ENCODE data around the gene SREBF1.

The SREBF1 gene

GRCh38 chr17:17795946-17796786 is 40.6 kb downstream of the SREBF1 start:
- DNase-seq (ENCODE audit: low read depth), result no peak

DNA sequence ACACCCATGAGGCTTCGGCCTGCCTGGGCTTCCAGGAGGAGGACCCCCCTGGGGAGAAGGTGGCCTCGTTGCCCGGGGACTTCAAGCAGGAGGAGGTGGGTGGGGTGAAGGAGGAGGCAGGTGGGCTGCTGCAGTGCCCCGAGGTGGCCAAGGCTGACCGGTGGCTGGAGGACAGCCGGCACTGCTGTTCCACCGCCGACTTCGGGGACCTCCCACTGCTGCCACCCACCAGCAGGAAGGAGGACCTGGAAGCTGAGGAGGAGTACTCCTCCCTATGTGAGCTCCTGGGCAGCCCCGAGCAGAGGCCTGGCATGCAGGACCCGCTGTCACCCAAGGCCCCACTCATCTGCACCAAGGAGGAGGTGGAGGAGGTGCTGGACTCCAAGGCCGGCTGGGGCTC is 41.5 kb downstream of the SREBF1 start:
- DNase-seq (ENCODE audit: low read depth), result no peak

DNA sequence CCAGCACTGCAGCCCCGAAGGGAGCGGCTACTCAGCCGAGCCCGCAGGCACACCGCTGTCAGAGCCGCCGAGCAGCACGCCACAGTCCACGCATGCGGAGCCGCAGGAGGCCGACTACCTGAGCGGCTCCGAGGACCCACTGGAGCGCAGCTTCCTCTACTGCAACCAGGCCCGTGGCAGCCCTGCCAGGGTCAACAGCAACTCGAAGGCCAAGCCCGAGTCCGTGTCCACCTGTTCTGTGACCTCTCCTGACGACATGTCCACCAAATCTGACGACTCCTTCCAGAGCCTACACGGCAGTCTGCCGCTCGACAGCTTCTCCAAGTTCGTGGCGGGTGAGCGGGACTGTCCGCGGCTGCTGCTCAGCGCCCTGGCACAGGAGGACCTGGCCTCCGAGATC is 42.4 kb downstream of the SREBF1 start:
- no peak for DNase-seq (ENCODE audit: low read depth)

DNA sequence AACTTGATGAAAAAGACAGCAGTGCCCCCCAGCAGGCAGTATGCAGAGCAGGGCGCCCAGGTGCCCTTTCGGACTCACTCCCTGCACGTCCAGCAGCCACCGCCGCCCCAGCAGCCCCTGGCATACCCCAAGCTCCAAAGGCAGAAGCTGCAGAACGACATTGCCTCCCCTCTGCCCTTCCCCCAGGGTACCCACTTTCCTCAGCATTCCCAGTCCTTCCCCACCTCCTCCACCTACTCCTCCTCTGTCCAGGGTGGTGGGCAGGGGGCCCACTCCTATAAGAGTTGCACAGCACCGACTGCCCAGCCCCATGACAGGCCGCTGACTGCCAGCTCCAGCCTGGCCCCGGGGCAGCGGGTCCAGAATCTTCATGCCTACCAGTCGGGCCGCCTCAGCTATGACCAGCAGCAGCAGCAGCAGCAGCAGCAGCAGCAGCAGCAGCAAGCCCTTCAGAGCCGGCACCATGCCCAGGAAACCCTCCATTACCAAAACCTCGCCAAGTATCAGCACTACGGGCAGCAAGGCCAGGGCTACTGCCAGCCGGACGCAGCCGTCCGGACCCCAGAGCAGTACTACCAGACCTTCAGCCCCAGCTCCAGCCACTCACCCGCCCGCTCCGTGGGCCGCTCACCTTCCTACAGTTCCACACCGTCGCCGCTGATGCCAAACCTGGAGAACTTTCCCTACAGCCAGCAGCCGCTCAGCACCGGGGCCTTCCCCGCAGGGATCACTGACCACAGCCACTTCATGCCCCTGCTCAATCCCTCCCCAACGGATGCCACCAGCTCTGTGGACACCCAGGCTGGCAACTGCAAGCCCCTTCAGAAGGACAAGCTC is 43.2 kb downstream of the SREBF1 start:
- DNase-seq (ENCODE audit: low read depth), result no peak

DNA sequence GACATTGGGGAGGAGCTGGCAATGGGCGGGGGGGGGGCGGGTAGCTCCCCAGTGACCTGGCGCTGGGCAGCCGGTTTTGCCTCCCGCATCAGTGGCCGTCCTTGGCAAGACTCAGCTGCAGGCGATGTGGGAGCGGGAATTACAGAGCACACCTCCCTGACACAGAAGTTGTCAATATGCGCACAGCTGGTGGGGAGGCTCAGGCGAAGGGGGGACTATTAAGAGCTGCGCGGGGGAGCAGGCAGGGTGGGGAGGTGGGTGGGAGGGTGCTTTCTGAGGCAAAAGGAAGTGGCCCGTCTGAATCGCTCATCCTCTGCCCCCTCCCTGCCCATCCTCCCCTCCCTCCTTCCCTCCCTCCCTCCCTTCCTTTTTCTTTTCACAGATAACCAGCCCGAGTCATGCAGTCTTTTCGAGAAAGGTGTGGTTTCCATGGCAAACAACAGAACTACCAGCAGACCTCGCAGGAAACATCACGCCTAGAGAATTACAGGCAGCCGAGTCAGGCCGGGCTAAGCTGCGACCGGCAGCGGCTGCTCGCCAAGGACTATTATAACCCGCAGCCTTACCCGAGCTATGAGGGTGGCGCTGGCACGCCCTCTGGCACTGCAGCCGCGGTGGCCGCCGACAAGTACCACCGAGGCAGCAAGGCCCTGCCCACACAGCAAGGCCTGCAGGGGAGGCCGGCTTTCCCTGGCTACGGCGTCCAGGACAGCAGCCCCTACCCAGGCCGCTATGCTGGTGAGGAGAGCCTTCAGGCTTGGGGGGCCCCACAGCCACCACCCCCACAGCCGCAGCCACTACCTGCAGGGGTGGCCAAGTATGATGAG is 44.0 kb downstream of the SREBF1 start:
- DNase-seq (ENCODE audit: low read depth), result peak; percentile 42

GRCh38 chr17:17792037-17792550 is 44.7 kb downstream of the SREBF1 start:
- no peak for DNase-seq (ENCODE audit: low read depth)

DNA sequence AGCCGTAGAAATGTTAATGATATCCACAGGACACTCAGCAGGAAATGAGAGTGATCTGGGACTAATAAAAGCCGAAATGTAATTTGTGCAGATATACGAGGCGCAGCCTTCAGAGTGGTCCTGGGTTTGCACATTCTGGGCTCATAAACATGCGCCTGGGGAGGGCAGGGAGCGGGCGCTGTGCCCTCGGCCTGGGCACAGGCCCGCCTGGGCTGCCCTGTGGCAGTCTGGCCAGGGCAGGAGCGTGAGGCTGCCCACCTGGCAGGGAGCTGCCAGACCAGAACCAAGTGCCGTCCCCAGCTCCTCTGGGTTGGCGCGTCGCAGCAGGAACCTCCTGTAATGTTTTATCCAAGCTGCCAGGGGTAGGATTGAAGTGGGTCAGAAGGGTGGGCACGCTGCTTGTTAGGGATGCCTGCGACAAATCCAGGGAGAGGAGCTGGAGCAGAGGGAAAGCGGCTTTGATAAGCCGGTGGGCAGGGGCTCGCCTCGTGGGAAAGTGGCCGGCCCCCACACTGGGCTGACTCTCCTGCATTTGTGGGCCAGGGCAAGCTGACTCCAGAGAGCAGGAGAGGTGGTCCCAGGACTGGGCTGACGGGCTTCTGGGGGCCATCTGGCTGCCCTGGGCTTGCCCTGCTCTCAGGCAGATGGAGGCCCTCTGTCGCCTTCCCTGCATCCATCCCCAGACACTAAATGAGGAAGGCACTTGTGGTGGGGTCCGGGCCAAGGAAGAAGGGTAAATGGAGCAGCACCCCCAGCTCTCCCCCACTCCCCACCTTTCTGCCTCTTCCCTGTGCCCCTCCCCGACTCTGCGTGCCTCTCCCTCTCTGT is 45.9 kb downstream of the SREBF1 start:
- DNase-seq (ENCODE audit: low read depth), result no peak

DNA sequence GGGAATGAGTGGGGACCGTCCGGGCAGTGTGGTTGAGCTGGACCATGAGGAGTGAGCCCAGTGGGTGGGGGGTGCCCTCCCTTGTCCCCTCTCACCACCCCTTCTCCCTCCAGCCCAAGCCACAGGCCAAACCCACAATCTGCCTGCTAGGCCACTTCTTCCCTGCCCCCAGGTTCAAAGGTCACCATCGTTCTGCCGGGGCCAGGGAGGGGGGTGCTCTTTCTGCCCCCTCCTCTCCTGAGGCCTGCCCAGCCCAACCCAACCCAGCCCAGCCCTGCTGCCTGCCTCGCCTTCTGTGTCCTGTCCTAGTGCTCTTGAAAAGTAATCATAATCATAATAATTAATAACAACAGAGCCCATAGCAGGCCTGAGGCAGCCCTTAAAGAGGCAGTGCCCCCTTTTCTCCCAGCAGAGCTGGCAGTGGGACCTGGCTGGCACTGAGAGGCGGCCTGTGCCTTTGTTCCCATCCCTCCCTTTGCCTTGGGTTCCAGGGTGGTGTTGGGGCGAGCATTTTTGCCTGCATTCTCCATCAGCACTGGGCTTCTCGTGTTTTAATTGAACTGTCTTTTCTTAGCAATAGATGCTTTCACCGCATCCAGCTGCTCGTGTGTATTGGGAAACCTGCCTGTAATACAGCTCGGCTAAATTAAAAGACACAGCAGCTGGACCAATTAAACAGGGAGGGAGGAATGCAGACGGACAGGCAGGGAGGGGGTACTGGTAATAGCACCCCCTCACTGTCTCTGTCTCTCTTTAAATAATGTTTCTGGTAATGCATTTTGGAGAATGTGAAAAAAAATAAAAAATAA is 46.8 kb downstream of the SREBF1 start:
- no peak for DNase-seq (ENCODE audit: low read depth)

- no peak for DNase-seq (ENCODE audit: low read depth)
These were observed 47.4 kb downstream of the SREBF1 start for GRCh38 chr17:17789410-17789809.

DNA sequence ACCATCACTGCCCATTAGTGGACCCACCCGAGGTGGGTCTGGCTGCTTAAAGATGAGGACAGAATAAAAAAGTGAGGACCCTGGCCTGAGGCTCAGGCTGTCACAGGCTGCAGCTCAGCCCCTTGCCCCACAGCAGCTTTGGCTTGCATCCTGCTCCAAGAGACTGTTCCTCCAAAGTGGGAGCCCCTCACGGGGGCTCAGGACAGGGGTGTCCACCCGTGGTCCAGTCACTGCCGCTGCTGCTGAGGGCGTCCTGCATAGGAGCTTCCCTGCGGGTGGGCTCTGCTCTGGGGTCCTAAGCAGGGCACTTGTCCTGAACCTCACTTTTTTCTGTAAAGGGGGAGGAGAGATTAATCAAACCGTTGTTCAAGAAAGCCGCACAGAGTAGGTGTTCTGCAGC is 47.8 kb downstream of the SREBF1 start:
- DNase-seq (ENCODE audit: low read depth), result no peak

- DNase-seq (ENCODE audit: low read depth), result no peak
These were observed 49.2 kb downstream of the SREBF1 start for GRCh38 chr17:17787568-17787967.

DNA sequence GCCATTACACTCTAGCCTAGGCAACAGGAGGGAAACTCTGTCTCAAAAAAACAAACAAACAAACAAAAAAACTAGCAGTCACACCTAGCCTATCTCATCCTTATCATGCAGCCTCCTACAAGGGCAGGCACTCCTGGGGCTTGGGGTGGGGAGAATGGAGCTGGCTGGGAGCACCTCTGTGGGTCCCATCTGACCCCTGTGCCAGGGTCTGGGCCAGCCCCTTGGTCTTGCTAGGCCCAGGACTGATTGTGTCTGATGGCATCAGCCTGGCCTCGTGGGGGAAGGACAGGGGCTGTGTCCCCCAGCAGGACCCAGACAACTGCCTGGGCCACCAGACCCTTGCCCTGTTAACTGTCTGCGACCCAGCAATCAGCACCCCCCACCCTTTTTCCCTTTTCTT is 49.8 kb downstream of the SREBF1 start:
- DNase-seq (ENCODE audit: low read depth), result no peak

DNA sequence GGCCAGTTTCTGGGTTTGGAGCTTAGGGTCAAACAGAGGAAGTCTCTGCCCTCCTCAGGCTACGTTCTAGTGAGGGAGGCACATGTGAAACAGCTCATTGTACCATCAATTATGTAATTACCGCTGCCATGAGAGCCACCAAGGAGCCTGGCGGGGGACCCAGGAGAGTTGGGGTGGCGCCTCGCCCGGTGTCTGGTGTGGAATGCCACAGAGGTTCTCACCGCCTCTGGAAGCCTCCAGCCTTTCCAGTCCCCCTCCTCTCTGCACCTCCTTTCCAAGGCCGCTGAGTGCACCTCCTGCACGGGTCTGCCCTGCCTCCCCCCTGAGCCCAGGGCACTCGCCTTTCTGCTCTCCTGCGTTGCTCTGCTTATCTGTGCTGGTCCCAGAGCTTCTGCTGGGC is 51.4 kb downstream of the SREBF1 start:
- no peak for DNase-seq (ENCODE audit: low read depth)

DNA sequence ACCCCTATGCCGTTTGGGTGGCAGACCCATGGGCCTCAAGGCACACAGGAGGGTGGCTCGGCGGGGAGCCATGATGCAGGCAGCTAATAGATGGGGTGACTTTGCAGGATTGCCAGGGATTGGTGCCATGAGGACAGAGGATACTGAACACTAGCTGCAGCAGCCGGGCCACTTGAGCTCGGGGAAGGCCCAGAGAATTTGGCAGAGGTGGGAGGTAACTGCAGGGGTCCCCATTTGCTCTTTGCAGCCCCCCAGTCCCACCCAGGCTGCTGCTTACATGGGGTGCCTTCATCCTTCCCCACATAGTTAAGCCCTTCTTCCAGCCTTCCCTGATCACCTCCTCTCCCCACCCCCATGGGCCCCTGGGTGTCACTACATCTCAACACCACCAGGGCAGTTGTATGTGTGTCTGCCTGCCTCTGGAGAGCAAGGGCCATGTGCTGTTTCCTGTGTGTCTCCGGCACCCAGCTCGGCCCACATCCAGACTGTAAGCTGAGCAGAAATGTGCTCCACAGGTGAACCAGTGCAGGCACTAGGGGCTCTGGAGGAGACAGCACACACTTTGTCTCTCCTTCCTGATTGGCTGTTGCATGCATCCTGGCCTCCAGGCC is 52.0 kb downstream of the SREBF1 start:
- no peak for DNase-seq (ENCODE audit: low read depth)

GRCh38 chr17:17783825-17784656 is 52.7 kb downstream of the SREBF1 start:
- DNase-seq (ENCODE audit: low read depth), result no peak

DNA sequence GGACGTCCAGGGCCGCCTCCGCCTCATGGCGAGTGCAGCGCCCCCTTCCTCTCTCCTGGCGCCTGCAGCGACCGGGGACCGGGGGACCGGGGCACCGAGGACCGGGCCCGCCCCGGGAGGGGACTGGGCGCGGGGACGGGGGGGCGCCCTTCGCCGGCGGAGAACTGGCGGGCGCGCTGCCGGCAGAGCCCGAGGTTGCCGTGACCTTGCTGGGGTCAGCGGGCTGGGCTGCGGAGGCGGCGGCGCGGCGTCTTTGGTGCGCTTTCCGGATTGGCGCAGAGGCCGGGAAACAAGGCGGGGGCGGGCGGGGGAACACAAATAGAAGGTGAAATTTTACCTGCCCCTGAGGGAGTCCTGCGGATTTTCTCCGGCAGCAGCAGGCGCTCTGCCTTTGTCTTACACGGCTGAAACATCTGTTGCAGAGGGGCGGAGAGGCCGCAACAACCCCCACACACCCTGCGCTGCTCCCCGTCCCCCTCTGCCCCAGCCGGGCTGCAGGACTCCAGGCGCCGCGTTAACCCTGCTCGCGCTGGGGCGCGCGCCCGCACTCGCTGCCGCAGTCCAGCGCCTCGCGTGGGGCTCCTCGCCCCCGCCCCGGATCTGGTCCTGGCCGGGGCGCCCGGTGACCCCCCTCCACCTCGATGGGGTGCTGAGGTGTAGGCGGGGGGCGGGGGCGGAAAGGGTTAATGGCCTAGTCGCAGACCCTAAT is 53.5 kb downstream of the SREBF1 start:
- DNase-seq (ENCODE audit: low read depth), result peak; percentile 42

GRCh38 chr17:17782523-17783115 is 54.2 kb downstream of the SREBF1 start:
- no peak for DNase-seq (ENCODE audit: low read depth)
